Kidney (tissue), 14 donors: ENCODE results near the gene ARG2. TPM values are rescaled to one million over a fixed set of nuclear protein-coding genes. Genes with fewer than 3 reads are reported as not detected.
A peak's percentile ranks its signal among the peaks of the same experiment; 100 is the strongest.

ENCODE experiments used
- DNase-seq, 5 donors: peaks; one replicate each; pipeline ENCODE4 v3.0.0-alpha.2; 2013 to 2020
- FAIRE-seq: peaks from 2 replicates; lab custom pipeline; 2012; peaks lifted over from hg19 to GRCh38; lab: Jason Lieb, UNC
- H3K27ac ChIP-seq, 2 donors: one replicate each; pipeline ENCODE4 v1.7.0; 2013; ENCODE audit warnings: low read depth in 2 of 2, low read length in 2 of 2, inconsistent platforms in 1 of 2
- H3K27me3 ChIP-seq: one replicate; pipeline ENCODE4 v1.7.1; 2013; ENCODE audit warnings: low read length, inconsistent platforms; ENCODE audit not compliant: control insufficient read depth, insufficient read depth
- H3K36me3 ChIP-seq, 3 donors: one replicate each; pipeline versions ENCODE4 v1.7.0 to v1.7.1; 2013; ENCODE audit warnings: low read length in 3 of 3, control low read depth in 1 of 3, inconsistent platforms in 1 of 3; ENCODE audit not compliant: insufficient read depth in 3 of 3, control insufficient read depth in 2 of 3
- H3K4me1 ChIP-seq, 3 donors: one replicate each; pipeline versions ENCODE4 v1.7.0 to v1.7.1; 2013; ENCODE audit warnings: low read length in 3 of 3, inconsistent platforms in 1 of 3, low read depth in 1 of 3; ENCODE audit not compliant: control insufficient read depth in 2 of 3, insufficient read depth in 2 of 3
- H3K4me3 ChIP-seq, 3 donors: one replicate each; pipeline versions ENCODE4 v1.7.0 to v1.8.1; 2013; ENCODE audit warnings: low read length in 3 of 3, control low read depth in 1 of 3, inconsistent platforms in 1 of 3
- H3K9ac ChIP-seq, 3 donors: one replicate each; pipeline versions ENCODE4 v1.7.0 to v1.7.1; 2013; ENCODE audit warnings: low read length in 3 of 3, control low read depth in 1 of 3, inconsistent platforms in 1 of 3
- H3K9me3 ChIP-seq, 3 donors: one replicate each; pipeline versions ENCODE4 v1.7.0 to v1.7.1; 2013; ENCODE audit warnings: low read length in 3 of 3, control low read depth in 1 of 3, inconsistent platforms in 1 of 3; ENCODE audit not compliant: control insufficient read depth in 2 of 3, insufficient read depth in 1 of 3
- CTCF ChIP-seq: IDR thresholded peaks from 3 replicates; pipeline ENCODE4 v1.5.1; 2012; ENCODE audit warnings: mild to moderate bottlenecking, moderate library complexity, borderline replicate concordance; ENCODE audit not compliant: insufficient read depth; ENCODE audit errors: extremely low read depth
- intact Hi-C: fragments of 100-400 bp; cut with DNase I; formaldehyde crosslinking; loops from one replicate; pipeline ENCODE4 v1.11.1; 2022
- polyA plus RNA-seq: library from polyadenylated mRNA; stranded (reverse); fragments of 350-450 nt; fragmentation: Illumina TruSeq; extraction: RNeasy Lipid Tissue Mini Kit (QIAGEN cat#74804); gene quantifications from one replicate; pipeline ENCODE4 v1.2.3, GENCODE V29; 2014; ENCODE audit warnings: low read depth, low replicate concordance; ENCODE audit not compliant: insufficient read depth
- total RNA-seq: library from RNA; stranded (reverse); fragmentation: NEBNext Ultra II Directional; extraction: Animal tissue kit (Norgen Biotek cat#: 25700); gene quantifications from one replicate; pipeline ENCODE4 v1.2.1, GENCODE V29; 2021
- donor health status: control.
- donor health status: control.
- donor health status: control.
- donor health status: control.
- donor health status: control.
- donor health status: DM: yes; HTN: yes; CAD: no.
- donor health status: Normal renal cell carcinoma (clear cell type).

ARG2 gene
- total and polyA plus RNA-seq, 2 donors from 2014 or later: 19.2 to 77.0 TPM

GRCh38 chr14:67636361-67636919 lies 16.7 kb downstream of the ARG2 start:
- Histone ChIP-seq H3K27ac (no peak overlapping the region), H3K4me1 (no peaks in the 10 kb centered on the region), H3K9ac (no peak overlapping the region), H3K36me3 (peaks cover 0 to 4% (median 3%) of the 10 kb centered on the region in 3 donors), H3K27me3 (no peaks in the 10 kb centered on the region), H3K4me3 (no peak overlapping the region), H3K9me3 (no peaks in the 10 kb centered on the region)
- FAIRE-seq (no peak), DNase-seq (peak in 1 of 5 donors; percentile 8)
- no peak for TF ChIP-seq CTCF
- intact Hi-C loops: no loop called here

- Histone ChIP-seq H3K27ac (no peak overlapping the region), H3K27me3 (no peaks in the 10 kb centered on the region), H3K9ac (no peak overlapping the region), H3K36me3 (peaks cover 0 to 4% (median 0%) of the 10 kb centered on the region in 3 donors), H3K9me3 (no peaks in the 10 kb centered on the region), H3K4me3 (no peak overlapping the region), H3K4me1 (no peaks in the 10 kb centered on the region)
- DNase-seq (no peak), FAIRE-seq (no peak)
- intact Hi-C loops: no loop called here
- TF ChIP-seq CTCF: no peak
Measured at GRCh38 chr14:67638642-67639041, 18.9 kb downstream of the ARG2 start.

GRCh38 chr14:67641480-67641879 lies 21.8 kb downstream of the ARG2 start:
- H3K9me3 ChIP-seq: no peaks in the 10 kb centered on the region
- no peaks in the 10 kb centered on the region for H3K27me3 ChIP-seq
- DNase-seq (no peak), FAIRE-seq (no peak)
- intact Hi-C loops: no loop called here
- H3K4me3 ChIP-seq: no peak overlapping the region
- no peak overlapping the region for H3K27ac ChIP-seq
- no peak overlapping the region for H3K9ac ChIP-seq
- peaks cover 0 to 10% (median 9%) of the 10 kb centered on the region in 3 donors for H3K4me1 ChIP-seq
- no peak for TF ChIP-seq CTCF
- H3K36me3 ChIP-seq: peaks cover 0 to 2% (median 2%) of the 10 kb centered on the region in 3 donors
